Thoracic aorta (tissue), 2 donors: ENCODE measurements around the gene DBI. TPM values are rescaled to one million over a fixed set of nuclear protein-coding genes. Genes with fewer than 3 reads are reported as not detected.

Source experiments
- ATAC-seq: fragments of 150-250 bp; one replicate; pipeline ENCODE4 v1.8.0; 2017; ENCODE audit warnings: low read depth; ENCODE audit not compliant: insufficient number of reproducible peaks, low FRiP score
- DNase-seq: peaks from one replicate; pipeline ENCODE4 v3.0.0-alpha.2; 2020; ENCODE audit warnings: low spot score
- H3K27ac ChIP-seq, 2 donors: fragments of 200-600 bp; sonication (generic); 1 replicate in 1 of 2; 2 replicates in 1 of 2; pipeline ENCODE4 v1.5.1; 2016; ENCODE audit warnings: mild to moderate bottlenecking in 2 of 2, moderate library complexity in 2 of 2
- H3K27me3 ChIP-seq: fragments of 200-600 bp; sonication (generic); replicated peaks from 2 replicates; pipeline ENCODE4 v1.6.0; 2016; ENCODE audit warnings: mild to moderate bottlenecking; ENCODE audit not compliant: insufficient read depth
- H3K36me3 ChIP-seq: fragments of 200-600 bp; sonication (generic); one replicate; pipeline ENCODE4 v1.5.1; 2016
- H3K4me1 ChIP-seq, 2 donors: fragments of 200-600 bp; sonication (generic); 1 replicate in 1 of 2; 2 replicates in 1 of 2; pipeline versions ENCODE4 v1.5.1 to v1.6.0; 2016; ENCODE audit warnings: low read depth in 2 of 2, mild to moderate bottlenecking in 1 of 2; ENCODE audit not compliant: control insufficient read depth in 1 of 2
- H3K4me3 ChIP-seq: fragments of 200-600 bp; sonication (generic); 2 replicates; pipeline ENCODE4 v1.5.1; 2016; ENCODE audit warnings: mild to moderate bottlenecking
- H3K9me3 ChIP-seq: fragments of 200-600 bp; sonication (generic); 2 replicates; pipeline ENCODE4 v1.5.1; 2016
- CTCF ChIP-seq: fragments of 200-600 bp; sonication (generic); IDR thresholded peaks from one replicate; pipeline ENCODE4 v1.5.1; 2019; ENCODE audit warnings: antibody characterized with exemption
- total RNA-seq, 2 donors: library from RNA; depleted of rRNA; stranded (reverse); fragments of >200 nt; gene quantifications; one replicate each; pipeline versions ENCODE4 v1.1.0 to v1.2.3, GENCODE V29; 2016

Gene DBI
- total RNA-seq, 2 donors from 2014 or later, result 63.8 to 68.6 TPM

DNA sequence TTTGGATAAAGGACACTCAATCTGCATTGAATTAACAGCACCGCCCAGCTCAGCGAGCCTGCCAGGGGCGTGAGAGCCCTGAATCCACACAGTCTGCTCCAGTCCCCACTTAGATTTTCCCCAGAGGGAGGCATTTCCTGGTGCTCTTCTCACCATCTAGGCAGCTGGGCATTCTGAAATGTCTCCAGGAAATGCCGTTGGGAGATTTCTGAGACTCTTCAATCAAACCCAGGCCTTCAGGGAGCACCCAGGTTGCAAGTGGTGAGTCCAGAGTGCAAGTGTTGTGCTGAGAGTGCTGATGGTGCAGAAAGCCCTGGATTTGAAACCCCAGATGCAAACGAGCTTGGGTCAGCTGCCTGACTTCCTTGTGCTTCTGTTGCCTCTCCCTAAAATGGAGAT is 41.4 kb downstream of the DBI start:
- Histone ChIP-seq H3K27ac (no peak overlapping the region), H3K36me3 (no peaks in the 10 kb centered on the region), H3K27me3 (no peaks in the 10 kb centered on the region), H3K4me1 (no peaks in the 10 kb centered on the region), H3K9me3 (no peaks in the 10 kb centered on the region), H3K4me3 (no peak overlapping the region)
- ATAC-seq (no peak), DNase-seq (no peak)
- no peak for TF ChIP-seq CTCF

- DNase-seq, result no peak
Observed at GRCh38 chr2:119409506-119409905, 42.7 kb downstream of the DBI start.

GRCh38 chr2:119414894-119415293 is 48.1 kb downstream of the DBI start:
- Histone ChIP-seq H3K27me3 (no peaks in the 10 kb centered on the region), H3K4me1 (no peaks in the 10 kb centered on the region), H3K9me3 (no peaks in the 10 kb centered on the region), H3K4me3 (no peak overlapping the region), H3K27ac (no peak overlapping the region), H3K36me3 (no peaks in the 10 kb centered on the region)
- no peak for DNase-seq
- no peak for TF ChIP-seq CTCF
- ATAC-seq, result no peak

More at GRCh38 chr2:119409506-119409905, 42.7 kb downstream of the DBI start:
- no peak for ATAC-seq
- no peaks in the 10 kb centered on the region for H3K27me3 ChIP-seq
- H3K4me1 ChIP-seq, result no peaks in the 10 kb centered on the region
- TF ChIP-seq CTCF, result no peak
- H3K9me3 ChIP-seq, result no peaks in the 10 kb centered on the region
- no peaks in the 10 kb centered on the region for H3K36me3 ChIP-seq
- no peak overlapping the region for H3K27ac ChIP-seq
- H3K4me3 ChIP-seq, result no peak overlapping the region

- no peak for TF ChIP-seq CTCF
- H3K27ac ChIP-seq, result no peak overlapping the region
- no peak overlapping the region for H3K4me3 ChIP-seq
- no peak for ATAC-seq
- DNase-seq, result no peak
- H3K36me3 ChIP-seq, result no peaks in the 10 kb centered on the region
- no peaks in the 10 kb centered on the region for H3K27me3 ChIP-seq
- H3K9me3 ChIP-seq, result no peaks in the 10 kb centered on the region
- H3K4me1 ChIP-seq, result no peaks in the 10 kb centered on the region
Observed at GRCh38 chr2:119415630-119416029, 48.9 kb downstream of the DBI start.

- no peak for TF ChIP-seq CTCF
- Histone ChIP-seq H3K4me1 (no peaks in the 10 kb centered on the region), H3K4me3 (no peak overlapping the region), H3K9me3 (no peaks in the 10 kb centered on the region), H3K27ac (no peak overlapping the region), H3K27me3 (no peaks in the 10 kb centered on the region), H3K36me3 (no peaks in the 10 kb centered on the region)
- ATAC-seq, result no peak
- DNase-seq, result no peak
Observed at GRCh38 chr2:119416299-119416923, 49.6 kb downstream of the DBI start.
